GM19452 (cell line): Measurements from ENCODE around the gene CSMD2.

Source experiments
- ATAC-seq: cut with Tn5 transposase; IDR thresholded peaks from one replicate; pipeline ENCODE4 v1.9.1; 2021; ENCODE audit not compliant: unreplicated experiment

The CSMD2 gene

GRCh38 chr1:33867684-33868083, 297.3 kb downstream of the CSMD2 start:
- ATAC-seq, result no peak

GRCh38 chr1:33866281-33866680, 298.7 kb downstream of the CSMD2 start:
- no peak for ATAC-seq

GRCh38 chr1:33864460-33865389, 300.3 kb downstream of the CSMD2 start:
- no peak for ATAC-seq

GRCh38 chr1:33863779-33864178, 301.3 kb downstream of the CSMD2 start, which contains the start of gene HMGB4:
Gene HMGB4 (plus strand): TSS chr1:33864079. CDS start chr1:33864192, 113 bp downstream.
- no peak for ATAC-seq

- no peak for ATAC-seq
Observed at GRCh38 chr1:33860671-33861070, 304.4 kb downstream of the CSMD2 start.

GRCh38 chr1:33854091-33854490, 310.9 kb downstream of the CSMD2 start:
- ATAC-seq, result no peak

GRCh38 chr1:33853431-33853830, 311.6 kb downstream of the CSMD2 start:
- ATAC-seq, result no peak

- ATAC-seq, result no peak
Observed at GRCh38 chr1:33852711-33853110, 312.3 kb downstream of the CSMD2 start.

GRCh38 chr1:33850481-33850880, 314.5 kb downstream of the CSMD2 start:
- no peak for ATAC-seq

GRCh38 chr1:33849211-33849610, 315.8 kb downstream of the CSMD2 start:
- no peak for ATAC-seq

- no peak for ATAC-seq
Observed at GRCh38 chr1:33848205-33848937, 316.7 kb downstream of the CSMD2 start.

- no peak for ATAC-seq
Observed at GRCh38 chr1:33846861-33847260, 318.2 kb downstream of the CSMD2 start.

GRCh38 chr1:33844166-33844565, 320.9 kb downstream of the CSMD2 start:
- ATAC-seq, result no peak

GRCh38 chr1:33842348-33842747, 322.7 kb downstream of the CSMD2 start:
- no peak for ATAC-seq

GRCh38 chr1:33841494-33841893, 323.5 kb downstream of the CSMD2 start:
- no peak for ATAC-seq

GRCh38 chr1:33837635-33838034, 327.4 kb downstream of the CSMD2 start:
- no peak for ATAC-seq

- ATAC-seq, result no peak
Observed at GRCh38 chr1:33836911-33837310, 328.1 kb downstream of the CSMD2 start.

- ATAC-seq, result no peak
Observed at GRCh38 chr1:33828654-33829053, 336.4 kb downstream of the CSMD2 start.

- no peak for ATAC-seq
Observed at GRCh38 chr1:33828059-33828458, 337.0 kb downstream of the CSMD2 start.

- no peak for ATAC-seq
Observed at GRCh38 chr1:33826711-33827110, 338.3 kb downstream of the CSMD2 start.

- no peak for ATAC-seq
Observed at GRCh38 chr1:33826311-33826710, 338.7 kb downstream of the CSMD2 start.

- no peak for ATAC-seq
Observed at GRCh38 chr1:33825506-33825905, 339.5 kb downstream of the CSMD2 start.
